GM21825 (cell line): Measurements from ENCODE around the gene FGF6.

Experiments
- ATAC-seq: cut with Tn5 transposase; IDR thresholded peaks from one replicate; pipeline ENCODE4 v1.9.1; 2021; ENCODE audit warnings: mild to moderate bottlenecking, moderate library complexity; ENCODE audit not compliant: unreplicated experiment

FGF6 gene

GRCh38 chr12:4448371-4448940 lies 2.8 kb upstream of the FGF6 start:
- ATAC-seq: no peak

DNA sequence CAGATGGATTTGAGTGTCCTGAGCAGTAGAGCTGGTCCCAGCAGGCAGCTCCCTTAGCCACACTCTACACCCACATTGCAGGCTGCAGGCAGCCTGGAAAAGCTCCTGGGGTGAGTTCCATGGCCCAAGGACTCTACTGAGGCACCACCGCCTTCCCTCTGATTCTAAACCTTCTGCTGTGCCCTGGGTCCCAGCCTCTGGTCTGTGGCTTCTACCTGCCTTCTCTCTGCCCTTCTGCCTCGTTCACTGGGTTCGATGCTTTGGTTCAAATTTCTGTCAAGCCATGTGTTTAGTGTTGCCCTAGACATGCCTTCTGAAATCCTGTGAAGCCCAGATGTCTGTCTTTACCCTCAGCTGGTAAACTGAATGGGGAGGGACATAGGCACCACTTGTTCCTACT lies 1.5 kb upstream of the FGF6 start:
- ATAC-seq: no peak

- ATAC-seq: no peak
These were observed 720 bp upstream of the FGF6 start for GRCh38 chr12:4446335-4446734.

DNA sequence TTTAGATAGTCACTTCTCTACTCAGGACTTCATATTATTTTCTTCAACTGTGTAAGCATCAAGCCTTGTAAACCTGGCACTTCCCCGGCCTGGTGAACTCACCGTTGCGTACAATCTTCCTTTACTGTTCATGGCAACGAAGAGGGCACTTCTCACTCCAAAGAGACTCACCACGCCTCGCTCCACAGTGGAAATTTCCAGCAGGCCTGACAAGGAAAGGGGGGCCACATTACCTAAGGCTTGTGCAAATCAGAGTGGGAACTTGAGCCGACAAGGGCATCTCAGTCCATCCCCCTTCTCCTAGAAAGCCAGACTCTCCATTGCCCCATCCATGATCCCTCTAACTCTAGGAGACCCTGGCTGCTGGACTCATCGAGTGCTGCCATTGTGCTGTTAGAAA lies 1.6 kb downstream of the FGF6 start:
- ATAC-seq: no peak

GRCh38 chr12:4443616-4444015 lies 2.0 kb downstream of the FGF6 start:
- no peak for ATAC-seq

DNA sequence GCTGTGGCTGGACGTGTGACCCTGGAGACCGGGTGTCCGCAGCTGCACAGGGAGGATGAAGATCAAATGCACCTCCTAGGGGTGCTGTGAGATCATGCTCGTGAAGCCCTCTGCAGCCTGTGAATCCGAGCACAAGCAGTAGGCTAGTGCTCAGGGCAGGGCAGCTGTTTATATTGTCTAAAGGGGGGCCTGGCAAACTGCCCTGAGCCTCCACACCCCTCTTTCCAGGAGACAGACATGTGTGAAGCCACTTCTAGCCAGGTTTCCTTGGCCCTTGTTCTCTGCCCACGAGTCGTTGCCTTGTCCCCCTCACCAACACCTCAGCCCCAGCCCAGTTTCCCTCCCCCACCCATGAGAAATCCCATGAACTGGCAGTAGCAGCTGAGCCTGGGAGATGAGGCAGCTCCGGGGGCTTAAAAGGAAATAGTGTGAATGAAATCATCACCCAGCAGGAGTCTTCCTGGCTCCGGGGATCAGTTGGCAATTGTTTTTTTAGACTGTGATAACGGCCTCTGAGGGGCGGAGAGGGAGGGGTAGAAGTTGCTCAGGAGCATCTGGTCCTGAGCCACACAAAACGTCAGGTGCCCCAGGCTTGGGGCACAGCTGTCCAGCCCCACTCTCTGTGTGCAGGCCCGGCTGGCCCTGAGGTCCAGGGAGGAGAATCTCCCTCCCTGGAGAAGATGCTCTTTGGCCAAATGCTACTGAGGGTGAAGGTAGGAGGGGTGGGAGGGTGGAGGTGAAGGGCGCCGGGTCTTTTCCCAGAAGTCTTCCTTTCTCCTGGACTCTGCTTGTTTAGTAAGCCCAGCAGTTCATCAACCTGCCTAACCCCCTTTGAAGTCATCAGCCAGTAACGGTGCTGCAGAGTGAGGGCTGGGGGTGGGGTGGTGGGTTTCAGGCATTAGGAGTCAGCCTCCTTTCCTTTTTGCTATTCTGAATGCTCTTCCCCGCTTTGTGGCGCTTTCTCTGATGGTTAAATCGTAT lies 4.0 kb downstream of the FGF6 start:
- no peak for ATAC-seq

- no peak for ATAC-seq
These were observed 5.3 kb downstream of the FGF6 start for GRCh38 chr12:4440187-4440941.

DNA sequence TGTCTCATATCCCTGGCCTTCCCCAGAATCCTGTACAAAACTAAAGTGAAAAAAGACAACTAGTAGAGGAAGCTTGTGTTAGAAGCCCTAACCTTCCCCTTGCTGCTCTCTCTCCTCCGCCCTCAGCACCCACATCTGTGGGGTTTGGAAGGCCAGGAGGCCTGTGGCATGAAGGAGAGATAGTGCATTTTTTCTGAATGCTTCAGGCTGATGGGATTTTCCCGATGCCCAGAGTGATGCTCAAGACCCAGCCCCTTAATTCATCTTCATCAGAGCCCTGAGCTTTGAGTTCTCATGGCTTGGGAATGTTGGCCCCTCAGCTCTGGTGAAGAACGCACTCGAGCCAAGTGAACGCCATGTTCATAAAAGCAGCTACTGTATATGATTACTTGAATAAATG lies 5.9 kb downstream of the FGF6 start:
- no peak for ATAC-seq

DNA sequence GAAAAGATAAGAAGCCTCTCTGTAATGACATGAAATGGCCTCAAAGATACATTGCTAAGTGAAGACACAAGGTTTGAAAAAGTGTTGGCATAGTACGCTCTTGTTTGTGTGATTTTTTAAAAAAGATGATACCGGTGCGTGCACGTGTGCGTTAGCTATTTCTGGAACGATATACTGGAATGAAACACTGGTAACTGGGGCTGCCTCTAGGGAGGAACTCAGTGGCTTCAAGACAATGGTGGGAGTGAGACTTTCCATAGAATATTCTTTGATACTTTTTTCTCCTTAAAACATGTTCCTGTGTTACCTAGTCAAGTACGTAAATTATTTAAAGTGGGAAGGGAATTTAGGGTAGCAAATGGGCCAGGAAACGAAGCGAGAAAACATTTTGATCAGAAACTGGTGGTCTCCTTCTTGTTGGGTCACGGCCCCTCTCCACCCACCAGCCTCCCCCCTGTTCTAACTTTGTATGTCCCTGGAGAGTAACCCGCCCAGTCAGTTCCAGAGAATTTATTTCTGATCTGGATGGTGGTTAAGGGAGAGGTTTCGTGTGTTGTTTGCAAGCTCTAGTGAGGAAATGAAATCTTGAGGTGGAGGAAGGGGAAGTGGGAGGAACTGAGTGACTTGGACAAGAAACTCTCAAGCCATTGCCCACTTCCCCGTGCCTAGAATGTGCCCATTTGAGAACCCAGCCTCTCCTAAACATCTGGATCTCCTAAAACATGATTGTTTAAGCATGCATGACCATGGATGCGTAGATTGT lies 6.6 kb downstream of the FGF6 start:
- ATAC-seq: no peak

- ATAC-seq: no peak
These were observed 10.1 kb downstream of the FGF6 start for GRCh38 chr12:4435537-4435936.

GRCh38 chr12:4434706-4435425 lies 10.7 kb downstream of the FGF6 start:
- ATAC-seq: no peak

DNA sequence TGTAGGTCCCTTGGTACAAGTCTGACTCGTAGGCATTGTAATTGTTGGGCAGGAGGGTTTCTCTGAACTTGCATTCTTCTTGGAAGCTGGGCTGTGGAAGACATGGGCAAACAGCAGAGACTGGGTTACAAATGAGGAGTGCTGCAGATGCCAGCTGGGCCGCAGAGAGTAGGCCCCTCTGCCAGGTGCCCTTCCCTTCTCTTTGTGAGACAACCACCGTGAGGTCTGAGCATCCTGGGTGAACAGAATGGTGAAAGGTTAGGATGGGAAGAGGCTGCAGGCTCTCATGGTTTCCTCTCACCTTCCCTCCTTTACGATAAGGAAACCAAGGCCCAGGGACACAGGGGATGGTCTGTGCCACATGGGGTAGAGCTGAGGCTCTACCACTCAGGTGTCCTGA lies 11.3 kb downstream of the FGF6 start:
- no peak for ATAC-seq

- no peak for ATAC-seq
These were observed 11.9 kb downstream of the FGF6 start for GRCh38 chr12:4433745-4434058.

GRCh38 chr12:4432878-4433744 lies 12.5 kb downstream of the FGF6 start:
- ATAC-seq: no peak

DNA sequence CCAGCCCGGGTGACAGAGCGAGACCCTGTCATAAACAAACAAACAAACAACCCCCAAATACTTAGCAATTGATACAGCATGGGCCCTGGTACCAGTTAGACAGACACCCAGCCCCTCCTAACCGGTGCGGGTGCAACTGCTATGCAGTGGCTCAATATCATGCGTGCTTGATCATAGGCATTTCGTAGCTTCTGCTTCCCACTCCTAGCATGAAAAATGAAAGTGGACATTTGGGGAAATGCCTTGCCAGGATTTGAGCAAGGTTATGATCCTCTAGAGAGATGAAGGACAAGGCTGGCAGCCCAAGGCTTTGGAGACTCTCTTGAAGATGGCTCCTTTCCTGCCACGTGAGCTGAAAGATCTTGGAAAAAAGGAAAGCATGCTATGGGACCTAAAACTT lies 13.7 kb downstream of the FGF6 start:
- no peak for ATAC-seq

DNA sequence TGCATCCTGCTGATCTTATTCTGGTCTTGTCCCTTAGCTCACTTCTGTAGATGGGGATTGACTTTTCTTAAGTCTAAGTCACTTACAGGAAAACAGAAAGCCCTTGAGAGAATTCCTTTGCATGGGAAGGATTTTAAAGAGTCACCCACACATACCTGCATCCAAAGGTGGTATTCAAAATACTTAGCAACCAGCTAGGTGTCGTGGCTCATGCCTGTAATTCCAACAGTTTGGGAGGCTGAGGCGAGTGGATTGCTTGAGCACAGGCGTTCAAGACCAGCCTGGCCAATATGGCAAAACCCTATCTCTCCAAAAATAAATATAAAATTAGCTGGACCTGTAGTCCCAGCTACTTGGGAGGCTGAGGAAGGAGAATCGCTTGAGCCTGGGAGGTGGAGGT lies 14.2 kb downstream of the FGF6 start:
- no peak for ATAC-seq

- no peak for ATAC-seq
These were observed 21.2 kb downstream of the FGF6 start for GRCh38 chr12:4424422-4424821.

- no peak for ATAC-seq
These were observed 22.0 kb downstream of the FGF6 start for GRCh38 chr12:4423528-4424195.

- ATAC-seq: no peak
These were observed 22.6 kb downstream of the FGF6 start for GRCh38 chr12:4422985-4423384.
